Subcutaneous adipose tissue (tissue), 4 donors: ENCODE results near the gene SNX32. TPM values are rescaled to one million over a fixed set of nuclear protein-coding genes. Genes with fewer than 3 reads are reported as not detected.

Experiments
- total RNA-seq, 4 donors: library from RNA; depleted of rRNA; stranded (reverse); fragments of >200 nt; gene quantifications; one replicate each; pipeline ENCODE4 v1.1.0, GENCODE V29; 2016
- TF ChIP-seq, protein P1 (sequence below): fragments of 450-650 bp; IDR thresholded peaks from one replicate; pipeline ENCODE4 v1.5.1; 2016; ENCODE audit warnings: low read depth, mild to moderate bottlenecking, control low read depth, antibody characterized with exemption, moderate library complexity

The SNX32 gene
- total RNA-seq, 4 donors from 2014 or later: 0.85 TPM; not detected in 3

DNA sequence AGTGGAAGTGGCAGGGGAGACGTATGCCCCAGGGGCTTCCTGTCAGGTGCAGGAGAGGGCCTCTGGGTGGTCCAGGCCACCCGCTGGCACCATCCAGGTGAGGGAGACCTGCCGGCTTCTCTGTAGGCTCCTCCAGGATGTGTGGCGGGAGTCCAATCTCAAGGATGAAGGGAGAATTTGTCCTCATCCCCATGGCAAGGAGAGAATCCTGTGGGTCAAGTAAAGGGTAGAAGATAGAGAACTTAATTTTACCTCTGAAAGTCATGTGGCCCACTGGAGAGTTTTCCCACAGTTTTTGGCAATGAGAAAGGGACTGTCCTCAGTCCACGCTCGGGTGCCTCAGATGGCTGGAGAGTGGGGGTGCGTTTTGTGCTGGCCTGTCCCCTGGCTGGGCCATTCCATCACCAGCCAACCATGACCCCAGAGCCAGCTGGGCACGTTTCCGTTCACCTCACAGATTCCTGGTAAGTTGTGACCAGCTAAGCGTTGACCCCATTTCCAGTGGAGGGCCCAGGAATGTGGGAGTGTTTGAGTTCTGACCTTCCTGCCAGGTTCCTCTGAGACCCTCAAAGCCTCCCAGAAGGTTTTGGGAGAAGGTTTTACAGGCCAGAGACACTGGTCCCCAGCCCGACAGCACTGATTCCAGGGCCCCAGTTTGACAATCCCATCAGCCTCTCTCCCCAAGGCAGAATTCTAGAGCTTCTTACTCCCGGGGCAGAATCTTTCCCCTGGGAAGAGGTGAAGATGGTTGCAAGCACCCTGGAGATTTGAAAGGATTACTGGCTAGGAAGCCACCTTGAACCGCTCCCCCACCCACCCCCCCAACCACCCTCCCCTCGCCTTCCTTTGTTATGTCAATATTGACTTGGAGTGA lies 44.3 kb upstream of the SNX32 start:
- TF ChIP-seq, protein P1, sequence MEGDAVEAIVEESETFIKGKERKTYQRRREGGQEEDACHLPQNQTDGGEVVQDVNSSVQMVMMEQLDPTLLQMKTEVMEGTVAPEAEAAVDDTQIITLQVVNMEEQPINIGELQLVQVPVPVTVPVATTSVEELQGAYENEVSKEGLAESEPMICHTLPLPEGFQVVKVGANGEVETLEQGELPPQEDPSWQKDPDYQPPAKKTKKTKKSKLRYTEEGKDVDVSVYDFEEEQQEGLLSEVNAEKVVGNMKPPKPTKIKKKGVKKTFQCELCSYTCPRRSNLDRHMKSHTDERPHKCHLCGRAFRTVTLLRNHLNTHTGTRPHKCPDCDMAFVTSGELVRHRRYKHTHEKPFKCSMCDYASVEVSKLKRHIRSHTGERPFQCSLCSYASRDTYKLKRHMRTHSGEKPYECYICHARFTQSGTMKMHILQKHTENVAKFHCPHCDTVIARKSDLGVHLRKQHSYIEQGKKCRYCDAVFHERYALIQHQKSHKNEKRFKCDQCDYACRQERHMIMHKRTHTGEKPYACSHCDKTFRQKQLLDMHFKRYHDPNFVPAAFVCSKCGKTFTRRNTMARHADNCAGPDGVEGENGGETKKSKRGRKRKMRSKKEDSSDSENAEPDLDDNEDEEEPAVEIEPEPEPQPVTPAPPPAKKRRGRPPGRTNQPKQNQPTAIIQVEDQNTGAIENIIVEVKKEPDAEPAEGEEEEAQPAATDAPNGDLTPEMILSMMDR: no peak

DNA sequence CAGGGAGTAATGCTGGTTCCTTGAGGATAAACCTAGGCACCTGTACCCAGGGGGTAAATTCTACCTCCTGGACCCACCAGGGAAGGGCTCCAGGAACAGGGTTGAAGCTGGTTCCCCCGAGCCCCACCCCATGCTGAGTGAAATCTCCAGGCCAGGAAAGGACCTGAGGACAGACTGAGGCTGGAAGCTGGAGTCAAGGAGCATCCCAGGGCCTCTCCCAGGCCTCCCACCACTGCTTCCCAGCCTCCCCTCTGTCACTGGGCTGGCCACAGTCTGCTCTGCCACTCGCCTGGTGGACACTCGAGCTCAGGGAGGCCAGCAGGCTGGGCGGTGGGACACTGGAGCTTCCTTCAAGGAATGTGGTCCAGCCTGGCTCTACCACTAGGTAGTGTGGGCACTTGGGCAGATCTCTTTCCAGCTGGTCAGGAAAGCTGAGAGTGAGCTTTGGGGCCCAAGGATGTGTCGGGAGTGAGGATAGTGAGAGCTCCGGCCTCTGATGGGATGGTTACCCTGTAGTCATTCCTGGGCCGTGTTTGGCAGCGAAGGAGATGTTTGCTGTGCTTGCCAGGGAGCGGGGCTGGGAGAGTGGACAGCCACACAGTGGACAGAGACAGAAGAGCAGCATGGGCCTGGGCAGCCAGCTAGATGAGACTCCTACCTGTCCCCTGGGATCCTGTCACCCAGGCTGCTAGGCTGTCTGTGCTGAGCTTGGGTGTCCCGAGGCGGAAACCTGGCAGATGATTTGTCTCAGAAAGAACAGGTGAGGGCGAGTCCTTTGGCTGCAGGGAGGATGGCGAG lies 43.5 kb upstream of the SNX32 start:
- TF ChIP-seq, protein P1: no peak

DNA sequence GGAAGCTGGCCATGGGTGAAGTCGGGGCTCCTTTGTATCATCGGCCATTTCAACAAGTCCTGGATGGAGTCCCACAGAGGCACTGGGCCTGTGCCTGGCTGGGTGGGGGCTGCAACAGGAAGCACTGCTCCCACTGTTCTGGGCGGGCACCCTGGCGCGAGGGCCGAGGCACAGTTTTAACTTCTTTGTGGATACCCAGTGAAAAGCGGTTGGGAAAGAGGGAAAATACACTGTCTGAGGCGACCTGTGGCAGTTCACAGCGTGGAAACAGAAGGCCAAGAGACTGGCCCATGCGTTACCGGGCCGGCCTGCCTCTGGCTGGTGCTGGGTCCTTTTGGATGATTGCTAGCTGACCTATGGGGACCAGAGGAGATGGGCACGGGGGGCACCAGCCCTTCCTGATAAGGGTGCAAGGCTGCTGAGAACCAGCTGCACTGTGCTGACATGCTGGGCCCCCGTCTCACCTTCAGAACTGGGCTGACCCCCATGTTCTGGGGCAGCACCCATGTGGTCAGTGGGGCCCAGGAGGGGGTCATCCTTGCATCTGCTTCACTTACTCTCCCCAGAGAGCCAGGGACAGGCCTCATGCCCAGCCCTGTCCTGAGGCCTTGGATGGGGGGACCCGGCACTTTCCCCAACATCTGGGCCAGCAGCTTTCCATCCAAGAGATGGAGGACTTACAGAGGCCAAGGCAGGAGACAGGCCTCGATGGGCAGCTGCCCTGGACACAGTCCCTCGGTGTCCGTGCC lies 42.7 kb upstream of the SNX32 start:
- TF ChIP-seq, protein P1: no peak

DNA sequence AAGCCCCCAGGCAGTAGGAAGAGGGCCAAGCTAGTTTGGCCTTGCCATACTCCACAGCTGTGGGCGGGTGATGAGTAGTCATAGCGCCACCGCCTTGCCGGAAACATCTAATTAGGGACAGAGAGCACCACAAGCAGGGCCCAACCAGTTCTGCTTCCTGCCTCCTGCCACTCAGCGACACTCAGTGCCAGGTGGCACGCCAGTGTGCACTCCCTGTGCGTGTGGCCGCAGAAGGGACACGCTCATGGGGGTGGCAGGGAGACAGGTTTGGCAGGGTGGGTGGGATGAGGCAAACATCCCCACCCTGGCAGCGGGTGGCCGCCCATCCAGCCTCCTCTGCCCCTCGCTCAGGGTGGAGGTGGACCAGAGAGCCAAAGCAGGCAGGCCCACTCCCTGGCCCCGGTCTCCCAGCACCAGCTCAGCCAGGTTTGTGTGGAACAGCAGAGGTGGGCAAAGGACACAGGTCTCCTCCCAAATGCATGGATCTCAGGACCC lies 42.0 kb upstream of the SNX32 start:
- TF ChIP-seq, protein P1: no peak

DNA sequence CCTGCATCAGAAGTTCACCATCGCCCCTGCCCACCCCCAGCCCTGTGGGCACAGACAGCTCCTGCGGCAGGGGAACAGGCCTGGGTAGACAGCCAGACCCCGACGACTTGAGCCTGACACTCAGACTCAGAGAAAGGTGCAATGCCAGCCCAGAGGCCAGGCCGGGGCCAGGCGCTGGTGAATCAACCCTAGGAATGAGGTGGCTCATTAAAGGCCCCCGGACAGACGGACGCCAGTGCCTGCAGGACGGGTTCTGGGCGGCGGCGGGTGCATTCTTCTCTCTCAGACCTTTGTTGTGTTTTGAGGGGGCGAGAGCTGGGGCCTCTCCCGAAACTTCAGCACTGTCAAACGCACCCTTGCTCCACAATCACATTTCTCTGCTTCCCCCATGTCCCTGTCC lies 41.3 kb upstream of the SNX32 start:
- TF ChIP-seq, protein P1: no peak

DNA sequence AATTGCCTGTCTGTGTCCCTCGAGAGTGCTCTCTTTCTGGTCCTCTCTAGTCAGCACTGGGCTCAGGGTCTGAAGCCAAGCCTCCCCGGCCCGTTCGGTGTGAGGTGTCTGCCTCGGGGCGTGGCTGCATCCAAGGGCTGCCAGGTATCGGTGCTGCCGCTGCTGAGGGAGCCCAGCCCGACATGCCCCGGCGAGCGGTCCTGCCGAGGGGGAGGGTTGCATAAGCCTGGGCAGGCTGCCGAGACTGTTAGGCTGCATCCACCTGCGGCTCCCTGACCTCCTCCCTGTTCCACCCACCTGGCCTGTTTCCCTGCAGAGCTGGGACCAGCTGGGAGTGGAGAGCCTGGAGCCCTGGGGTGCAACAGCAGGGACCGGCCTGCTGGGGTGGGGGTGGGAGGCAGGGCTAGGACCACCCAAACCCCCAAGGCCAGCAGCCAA lies 40.6 kb upstream of the SNX32 start:
- TF ChIP-seq, protein P1: no peak
